ELR (cell line): Measurements from ENCODE around the gene PLCD4.

Experiments
- DNase-seq: peaks from one replicate; pipeline ENCODE4 v3.0.0-alpha.2; 2015; ENCODE audit warnings: low read depth

PLCD4 gene

DNA sequence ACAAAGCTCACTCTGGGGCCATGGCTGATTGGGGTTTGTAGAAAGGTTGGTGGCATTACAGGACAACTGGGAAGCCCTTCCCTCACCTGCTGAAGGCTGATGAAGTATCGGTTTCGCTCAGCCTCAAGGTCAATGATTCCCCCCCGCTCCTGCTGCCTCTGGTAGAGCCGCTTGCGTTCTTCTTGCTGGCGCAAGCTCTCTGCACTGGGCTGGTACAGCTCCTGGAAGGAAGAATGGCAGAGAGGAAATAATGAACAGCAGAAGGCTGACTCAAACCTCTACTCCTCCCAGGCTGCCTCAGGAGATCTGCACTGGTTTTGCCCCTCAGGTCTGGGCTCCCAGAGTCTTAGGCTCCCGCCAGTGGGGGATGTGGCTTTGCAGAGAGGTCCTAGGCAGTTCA is 57.0 kb downstream of the PLCD4 start:
- no peak for DNase-seq

DNA sequence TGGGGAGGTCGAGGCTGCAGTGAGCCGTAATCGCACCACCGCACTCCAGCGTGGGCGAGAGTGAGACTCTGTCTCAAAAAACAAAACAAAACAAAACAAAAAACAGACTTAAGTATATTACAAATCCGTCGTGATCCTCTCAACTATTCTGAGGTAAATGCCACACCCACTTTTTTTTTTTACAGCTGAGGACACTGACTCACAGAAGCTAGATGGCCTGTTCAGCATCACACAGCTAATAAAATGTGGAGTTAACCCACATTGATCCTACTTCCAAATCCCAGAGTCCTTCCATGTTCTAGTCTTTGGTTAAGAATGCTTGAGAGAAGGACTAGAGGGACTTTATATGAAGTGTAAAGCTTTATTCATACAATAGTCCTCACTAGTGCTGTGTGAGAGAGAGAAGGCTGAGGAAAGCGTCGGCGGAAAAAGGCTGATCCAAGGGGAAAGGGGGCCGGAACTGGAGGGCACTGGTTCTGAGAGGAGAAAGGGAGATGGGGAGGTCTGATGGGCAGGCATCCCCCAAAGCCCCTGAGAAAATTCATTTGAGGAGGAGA is 63.5 kb downstream of the PLCD4 start:
- DNase-seq = peak; percentile 67

DNA sequence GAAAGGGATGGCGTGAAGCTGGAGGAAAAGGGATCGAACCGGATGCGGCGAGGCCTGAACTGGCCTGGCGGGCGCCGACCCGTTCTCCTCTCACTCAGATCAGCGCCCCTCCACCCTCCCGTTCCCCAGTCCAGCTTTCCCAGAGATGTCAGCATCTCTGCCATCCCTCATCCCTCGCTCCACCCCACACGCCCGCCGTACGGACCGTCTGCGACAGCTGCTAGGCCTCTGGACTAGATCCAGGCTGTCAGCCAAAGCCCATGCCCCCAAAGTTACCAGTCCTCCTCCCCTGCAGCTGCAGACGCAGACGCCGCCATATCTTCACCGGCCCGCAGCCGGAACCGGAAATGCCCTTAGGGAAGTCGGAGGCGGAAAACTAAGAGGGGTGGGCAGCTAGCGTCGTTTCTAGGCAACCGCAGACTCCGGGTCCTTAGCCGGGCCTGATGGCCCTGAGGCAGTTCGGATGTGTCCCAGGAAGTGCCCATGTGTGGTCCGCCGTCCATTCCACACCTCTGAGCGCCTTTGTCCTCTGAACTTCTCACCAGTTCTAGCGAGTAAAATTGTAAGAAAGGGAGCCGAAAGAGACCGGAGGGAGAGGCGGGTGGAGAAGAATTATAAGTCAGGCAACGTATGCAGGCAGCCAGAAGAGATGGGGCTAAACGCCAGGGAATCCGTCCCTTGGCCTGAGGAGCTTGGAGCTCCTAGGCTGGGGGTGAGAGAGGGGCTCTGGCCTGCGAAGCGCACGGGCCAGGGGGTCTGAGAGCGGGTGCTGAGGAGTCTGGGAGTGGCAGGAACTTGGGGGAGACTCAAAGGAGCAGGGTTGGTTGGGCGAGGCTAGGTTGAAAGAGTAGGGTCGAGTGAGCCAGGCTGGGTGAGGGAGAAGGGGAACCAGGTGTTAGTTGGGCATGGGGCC is 64.2 kb downstream of the PLCD4 start, which contains the start of the genes RNF25 and STK36:
Gene RNF25 (minus strand): TSS at position 349 of the 913 bp plus-strand sequence. CDS start 32 bp downstream, at position 317.
Gene STK36 (plus strand): TSS at position 433 of the 913 bp plus-strand sequence. CDS start 744 bp downstream, outside the sequence.
- peak; percentile 96 for DNase-seq

GRCh38 chr2:218679119-218679518 is 71.4 kb downstream of the PLCD4 start:
- DNase-seq = peak; percentile 65

- DNase-seq = no peak
Measured at GRCh38 chr2:218680061-218680460, 72.4 kb downstream of the PLCD4 start.
